ENCODE data around the gene SNN. TPM values are rescaled to one million over a fixed set of nuclear protein-coding genes. Genes with fewer than 3 reads are reported as not detected.

SNN gene
- total RNA-seq, 1 donor from 2014 or later, result 23.4 TPM

DNA sequence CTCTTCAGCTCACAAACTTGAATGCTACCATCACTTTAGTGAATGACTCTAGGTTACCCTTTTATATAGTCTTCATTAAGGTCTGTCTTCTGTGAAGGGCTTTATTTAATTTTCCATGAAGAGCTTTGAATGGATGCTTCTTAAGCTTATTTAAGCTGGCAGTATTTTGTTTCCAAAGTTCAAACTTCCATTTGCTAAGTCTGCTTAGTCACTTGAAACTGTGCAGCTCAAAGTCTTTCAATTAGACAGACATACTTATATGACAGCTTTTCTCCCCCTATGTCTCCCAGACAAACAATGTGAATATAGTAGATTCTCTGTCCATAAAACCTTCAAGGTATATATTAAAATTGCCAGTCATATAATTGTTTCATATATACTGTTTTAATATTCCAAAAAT is 50.9 kb downstream of the SNN start:
- no peaks in the 10 kb centered on the region for H3K9me3 Mint-ChIP-seq (ENCODE audit: unreplicated experiment)
- no peak overlapping the region for H3K4me3 Mint-ChIP-seq (ENCODE audit: unreplicated experiment)
- TF ChIP-seq, protein P1, sequence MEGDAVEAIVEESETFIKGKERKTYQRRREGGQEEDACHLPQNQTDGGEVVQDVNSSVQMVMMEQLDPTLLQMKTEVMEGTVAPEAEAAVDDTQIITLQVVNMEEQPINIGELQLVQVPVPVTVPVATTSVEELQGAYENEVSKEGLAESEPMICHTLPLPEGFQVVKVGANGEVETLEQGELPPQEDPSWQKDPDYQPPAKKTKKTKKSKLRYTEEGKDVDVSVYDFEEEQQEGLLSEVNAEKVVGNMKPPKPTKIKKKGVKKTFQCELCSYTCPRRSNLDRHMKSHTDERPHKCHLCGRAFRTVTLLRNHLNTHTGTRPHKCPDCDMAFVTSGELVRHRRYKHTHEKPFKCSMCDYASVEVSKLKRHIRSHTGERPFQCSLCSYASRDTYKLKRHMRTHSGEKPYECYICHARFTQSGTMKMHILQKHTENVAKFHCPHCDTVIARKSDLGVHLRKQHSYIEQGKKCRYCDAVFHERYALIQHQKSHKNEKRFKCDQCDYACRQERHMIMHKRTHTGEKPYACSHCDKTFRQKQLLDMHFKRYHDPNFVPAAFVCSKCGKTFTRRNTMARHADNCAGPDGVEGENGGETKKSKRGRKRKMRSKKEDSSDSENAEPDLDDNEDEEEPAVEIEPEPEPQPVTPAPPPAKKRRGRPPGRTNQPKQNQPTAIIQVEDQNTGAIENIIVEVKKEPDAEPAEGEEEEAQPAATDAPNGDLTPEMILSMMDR (IDR thresholded peaks at IDR 0.05), result no peak
- H3K36me3 Mint-ChIP-seq (ENCODE audit: unreplicated experiment), result peaks cover 31% of the 10 kb centered on the region
- no peak overlapping the region for H3K27ac Mint-ChIP-seq (ENCODE audit: unreplicated experiment)
- peaks cover 20% of the 10 kb centered on the region for H3K4me1 Mint-ChIP-seq (ENCODE audit: unreplicated experiment)
- H3K27me3 Mint-ChIP-seq (ENCODE audit: unreplicated experiment), result no peaks in the 10 kb centered on the region
- DNase-seq (ENCODE audit: extremely low spot score, unreplicated experiment), result no peak

DNA sequence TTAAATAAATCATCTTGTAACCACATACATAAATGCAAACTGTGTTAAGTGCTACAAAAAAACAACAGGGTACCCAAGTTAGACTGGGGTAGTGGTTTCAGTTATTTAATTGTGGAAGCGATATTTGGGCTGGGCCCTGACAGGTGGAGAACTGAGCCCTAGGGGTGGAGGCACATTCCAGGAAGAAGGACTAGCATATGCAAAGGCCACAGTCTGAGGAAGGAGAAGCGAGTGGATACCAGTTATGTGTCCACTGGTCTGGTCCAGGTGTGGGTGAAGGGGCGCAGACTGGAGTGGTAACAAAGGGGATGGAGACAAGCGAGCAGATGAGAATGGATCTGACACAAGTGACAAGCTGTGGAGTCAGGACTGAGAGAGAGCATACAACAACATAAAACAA is 51.5 kb downstream of the SNN start:
- Mint-ChIP-seq H3K27ac (ENCODE audit: unreplicated experiment) (no peak overlapping the region), H3K27me3 (ENCODE audit: unreplicated experiment) (no peaks in the 10 kb centered on the region), H3K4me3 (ENCODE audit: unreplicated experiment) (no peak overlapping the region)

DNA sequence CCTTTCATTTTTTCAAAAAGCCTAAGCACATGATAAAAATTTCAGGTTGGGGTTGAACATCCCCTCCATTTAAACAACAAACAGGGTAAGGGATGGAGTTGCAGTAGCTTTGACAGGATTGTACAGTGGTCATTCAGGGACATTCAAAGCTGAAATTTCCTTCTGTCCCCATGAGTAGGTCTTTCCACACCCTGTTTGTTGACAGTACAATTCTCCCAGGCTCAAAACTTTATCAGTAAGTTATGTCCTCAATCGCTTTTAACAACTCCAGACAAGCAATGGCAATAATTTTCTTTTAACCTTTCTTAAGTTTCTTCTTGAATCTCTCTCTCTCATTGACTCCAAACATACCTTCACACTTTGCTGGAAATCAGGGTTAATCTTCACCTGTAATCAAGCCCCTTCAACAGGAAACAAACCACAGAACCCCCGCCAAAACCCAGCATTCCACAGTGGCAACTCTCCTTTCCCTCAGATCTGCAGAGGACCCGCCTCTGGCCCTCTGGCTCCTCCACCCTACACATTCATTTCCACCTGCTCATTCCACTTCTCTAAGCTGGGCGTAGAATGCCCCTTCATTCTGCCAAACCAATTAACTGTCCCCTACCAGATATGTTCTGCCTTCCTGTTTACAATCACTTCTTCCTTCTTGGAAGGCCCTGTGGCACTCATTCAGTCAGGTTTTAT is 53.7 kb downstream of the SNN start:
- Mint-ChIP-seq H3K4me3 (ENCODE audit: unreplicated experiment) (no peak overlapping the region), H3K27me3 (ENCODE audit: unreplicated experiment) (no peaks in the 10 kb centered on the region), H3K27ac (ENCODE audit: unreplicated experiment) (no peak overlapping the region), H3K9me3 (ENCODE audit: unreplicated experiment) (no peaks in the 10 kb centered on the region), H3K4me1 (ENCODE audit: unreplicated experiment) (peaks cover 15% of the 10 kb centered on the region), H3K36me3 (ENCODE audit: unreplicated experiment) (peaks cover 34% of the 10 kb centered on the region)
- TF ChIP-seq, protein P1 (IDR thresholded peaks at IDR 0.05), result no peak
- no peak for DNase-seq (ENCODE audit: extremely low spot score, unreplicated experiment)

More for the DNA sequence above, 51.5 kb downstream of the SNN start:
- TF ChIP-seq, protein P1 (IDR thresholded peaks at IDR 0.05), result no peak
- Mint-ChIP-seq H3K36me3 (ENCODE audit: unreplicated experiment) (peaks cover 34% of the 10 kb centered on the region), H3K4me1 (ENCODE audit: unreplicated experiment) (peaks cover 16% of the 10 kb centered on the region), H3K9me3 (ENCODE audit: unreplicated experiment) (no peaks in the 10 kb centered on the region)
- DNase-seq (ENCODE audit: extremely low spot score, unreplicated experiment), result no peak

DNA sequence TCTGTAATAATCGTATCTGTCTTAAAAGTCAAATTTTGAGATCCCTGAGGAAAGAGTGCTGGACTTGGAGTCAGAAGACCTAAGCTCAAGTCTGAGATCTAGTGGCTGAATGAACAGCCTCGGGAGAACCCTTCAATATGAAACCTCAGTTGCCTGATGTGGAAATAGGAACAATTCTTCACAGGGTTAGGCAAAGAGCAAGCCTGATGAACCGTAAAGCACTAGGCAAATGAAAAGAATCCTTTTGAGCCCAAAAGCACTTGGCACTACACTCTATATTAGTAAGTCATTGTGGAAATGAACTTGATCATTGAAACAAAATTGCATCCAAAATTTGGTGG is 54.2 kb downstream of the SNN start:
- Mint-ChIP-seq H3K36me3 (ENCODE audit: unreplicated experiment) (peaks cover 36% of the 10 kb centered on the region), H3K9me3 (ENCODE audit: unreplicated experiment) (no peaks in the 10 kb centered on the region), H3K27ac (ENCODE audit: unreplicated experiment) (no peak overlapping the region), H3K4me1 (ENCODE audit: unreplicated experiment) (peaks cover 15% of the 10 kb centered on the region), H3K27me3 (ENCODE audit: unreplicated experiment) (no peaks in the 10 kb centered on the region), H3K4me3 (ENCODE audit: unreplicated experiment) (no peak overlapping the region)
- TF ChIP-seq, protein P1 (IDR thresholded peaks at IDR 0.05), result no peak
- DNase-seq (ENCODE audit: extremely low spot score, unreplicated experiment), result no peak

DNA sequence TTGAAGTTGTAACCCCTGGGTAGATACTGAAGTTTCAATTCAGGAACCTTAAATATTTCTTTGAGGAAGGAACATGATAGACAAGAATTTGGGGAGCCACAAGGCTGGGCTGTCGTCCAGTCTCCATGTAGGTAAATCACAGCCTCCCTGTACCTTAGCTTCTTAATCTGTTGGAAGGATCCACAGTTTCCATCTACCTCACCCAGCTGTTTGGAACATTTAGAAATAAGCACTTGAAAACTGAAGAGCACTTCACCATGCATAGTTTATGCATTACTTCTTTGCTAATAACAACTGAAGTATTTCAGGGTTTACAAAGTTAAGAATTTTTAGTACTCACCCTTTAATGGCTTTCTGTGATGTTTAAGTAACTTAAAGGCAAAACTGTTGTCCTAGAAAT is 57.2 kb downstream of the SNN start:
- Mint-ChIP-seq H3K9me3 (ENCODE audit: unreplicated experiment) (no peaks in the 10 kb centered on the region), H3K27ac (ENCODE audit: unreplicated experiment) (no peak overlapping the region), H3K36me3 (ENCODE audit: unreplicated experiment) (peaks cover 50% of the 10 kb centered on the region), H3K27me3 (ENCODE audit: unreplicated experiment) (no peaks in the 10 kb centered on the region), H3K4me3 (ENCODE audit: unreplicated experiment) (no peak overlapping the region), H3K4me1 (ENCODE audit: unreplicated experiment) (peaks cover 1% of the 10 kb centered on the region)
- TF ChIP-seq, protein P1 (IDR thresholded peaks at IDR 0.05), result no peak
- no peak for DNase-seq (ENCODE audit: extremely low spot score, unreplicated experiment)

All from osteocyte (in vitro differentiated cells).